ENCODE results near the gene HOXA4. TPM values are rescaled to one million over a fixed set of nuclear protein-coding genes. Genes with fewer than 3 reads are reported as not detected.

Gene HOXA4
- polyA plus RNA-seq, 6 donors from 2014 or later = not detected

- Mint-ChIP-seq H3K36me3 (peaks cover 20 to 43% of the 10 kb centered on the region in 2 donors), H3K9me3 (peaks cover 0 to 3% (median 0%) of the 10 kb centered on the region in 7 donors), H3K27ac (peak overlapping the region in 2 of 6 donors; percentile 72 to 78), H3K4me1 (peaks cover 35 to 50% (median 37%) of the 10 kb centered on the region in 3 donors), H3K27me3 (peaks cover 79 to 94% (median 85%) of the 10 kb centered on the region in 3 donors), H3K4me3 (peak overlapping the region in 6 of 8 donors; percentile 20 to 68 (median 33))
- DNase-seq (no peak), ATAC-seq (ENCODE audit: low read depth in 2 of 2) (no peak)
These were observed 29.2 kb downstream of the HOXA4 start for GRCh38 chr7:27101171-27101956.

GRCh38 chr7:27100694-27101170 lies 29.8 kb downstream of the HOXA4 start:
- Mint-ChIP-seq H3K36me3 (peaks cover 20 to 43% of the 10 kb centered on the region in 2 donors), H3K4me3 (peak overlapping the region in 1 of 8 donors; percentile 5), H3K27me3 (peaks cover 74 to 92% (median 85%) of the 10 kb centered on the region in 3 donors), H3K9me3 (peaks cover 0 to 3% (median 0%) of the 10 kb centered on the region in 7 donors), H3K4me1 (peaks cover 35 to 54% (median 38%) of the 10 kb centered on the region in 3 donors), H3K27ac (no peak overlapping the region)
- ATAC-seq (ENCODE audit: low read depth in 2 of 2) = no peak
- no peak for DNase-seq

- ATAC-seq (ENCODE audit: low read depth in 2 of 2) (no peak), DNase-seq (no peak)
- H3K9me3 Mint-ChIP-seq = peaks cover 0 to 3% (median 0%) of the 10 kb centered on the region in 7 donors
- H3K4me3 Mint-ChIP-seq = peak overlapping the region in 3 of 8 donors; percentile 12 to 37 (median 13)
- H3K36me3 Mint-ChIP-seq = peaks cover 20 to 43% of the 10 kb centered on the region in 2 donors
- peaks cover 75 to 93% (median 84%) of the 10 kb centered on the region in 3 donors for H3K27me3 Mint-ChIP-seq
- H3K27ac Mint-ChIP-seq = no peak overlapping the region
- peaks cover 43 to 64% (median 47%) of the 10 kb centered on the region in 3 donors for H3K4me1 Mint-ChIP-seq
These were observed 30.8 kb downstream of the HOXA4 start for GRCh38 chr7:27099453-27100370.

GRCh38 chr7:27098578-27099451 lies 31.7 kb downstream of the HOXA4 start:
- H3K4me1 Mint-ChIP-seq = peaks cover 43 to 63% (median 51%) of the 10 kb centered on the region in 3 donors

GRCh38 chr7:27097686-27098577 lies 32.6 kb downstream of the HOXA4 start:
- Mint-ChIP-seq H3K4me3 (peak overlapping the region in 7 of 8 donors; percentile 83 to 96 (median 87)), H3K27ac (peak overlapping the region in 4 of 6 donors; percentile 16 to 95 (median 84)), H3K36me3 (peaks cover 20 to 32% of the 10 kb centered on the region in 2 donors), H3K9me3 (peaks cover 0 to 3% (median 0%) of the 10 kb centered on the region in 7 donors), H3K27me3 (peaks cover 73 to 93% (median 82%) of the 10 kb centered on the region in 3 donors), H3K4me1 (peaks cover 40 to 55% (median 47%) of the 10 kb centered on the region in 3 donors)
- no peak for DNase-seq
- ATAC-seq (ENCODE audit: low read depth in 2 of 2) = no peak

More at GRCh38 chr7:27098578-27099451, 31.7 kb downstream of the HOXA4 start:
- peaks cover 75 to 93% (median 84%) of the 10 kb centered on the region in 3 donors for H3K27me3 Mint-ChIP-seq
- H3K36me3 Mint-ChIP-seq = peaks cover 20 to 40% of the 10 kb centered on the region in 2 donors
- ATAC-seq (ENCODE audit: low read depth in 2 of 2) (no peak), DNase-seq (no peak)
- peak overlapping the region in 2 of 6 donors; percentile 30 to 33 for H3K27ac Mint-ChIP-seq
- H3K4me3 Mint-ChIP-seq = peak overlapping the region in 7 of 8 donors; percentile 10 to 83 (median 49)
- H3K9me3 Mint-ChIP-seq = peaks cover 0 to 3% (median 0%) of the 10 kb centered on the region in 7 donors

- Mint-ChIP-seq H3K4me3 (peak overlapping the region; percentile 83 to 96 (median 90)), H3K4me1 (peaks cover 30 to 47% (median 39%) of the 10 kb centered on the region in 3 donors), H3K27me3 (peaks cover 73 to 93% (median 82%) of the 10 kb centered on the region in 3 donors)
These were observed 33.6 kb downstream of the HOXA4 start for GRCh38 chr7:27096768-27097514.

GRCh38 chr7:27095897-27096767 lies 34.4 kb downstream of the HOXA4 start, which contains the start of gene HOXA1:
HOXA1 (minus strand) TSS chr7:27096000; CDS start chr7:27095912, 88 bp downstream.
- Mint-ChIP-seq H3K27me3 (peaks cover 73 to 93% (median 82%) of the 10 kb centered on the region in 3 donors), H3K36me3 (peaks cover 16 to 20% of the 10 kb centered on the region in 2 donors), H3K4me3 (peak within 1 kb of the TSS; percentile 83 to 96 (median 90)), H3K4me1 (peaks cover 26 to 47% (median 34%) of the 10 kb centered on the region in 3 donors), H3K9me3 (peaks cover 0 to 3% (median 0%) of the 10 kb centered on the region in 7 donors), H3K27ac (peak within 1 kb of the TSS in 4 of 6 donors; percentile 61 to 75 (median 70))
- DNase-seq (peak; percentile 65), ATAC-seq (ENCODE audit: low read depth in 2 of 2) (peak; percentile 83 to 85)

More at GRCh38 chr7:27096768-27097514, 33.6 kb downstream of the HOXA4 start:
- peak overlapping the region in 2 of 6 donors; percentile 75 to 92 for H3K27ac Mint-ChIP-seq
- DNase-seq (peak; percentile 21), ATAC-seq (ENCODE audit: low read depth in 2 of 2) (peak in 1 of 2 donors; percentile 6)
- H3K9me3 Mint-ChIP-seq = peaks cover 0 to 3% (median 0%) of the 10 kb centered on the region in 7 donors
- H3K36me3 Mint-ChIP-seq = peaks cover 20 to 28% of the 10 kb centered on the region in 2 donors

GRCh38 chr7:27095050-27095896 lies 35.3 kb downstream of the HOXA4 start:
- Mint-ChIP-seq H3K36me3 (peaks cover 12 to 15% of the 10 kb centered on the region in 2 donors), H3K4me1 (peaks cover 26 to 47% (median 34%) of the 10 kb centered on the region in 3 donors), H3K4me3 (peak overlapping the region; percentile 83 to 96 (median 90)), H3K27me3 (peaks cover 70 to 93% (median 82%) of the 10 kb centered on the region in 3 donors), H3K9me3 (peaks cover 0 to 6% (median 0%) of the 10 kb centered on the region in 7 donors), H3K27ac (peak overlapping the region in 4 of 6 donors; percentile 33 to 75 (median 70))
- ATAC-seq (ENCODE audit: low read depth in 2 of 2) (peak in 1 of 2 donors; percentile 22), DNase-seq (no peak)

All from naive B cell (primary cell).